Adipose tissue (tissue), 3 donors: ENCODE measurements around the gene CLDN4. TPM values are rescaled to one million over a fixed set of nuclear protein-coding genes. Genes with fewer than 3 reads are reported as not detected.

Experiments used
- polyA plus RNA-seq, 3 donors: library from polyadenylated mRNA; stranded (reverse); fragments of 200-250 nt; gene quantifications; one replicate each; pipeline ENCODE4 v1.2.3, GENCODE V29; 2013
- donor health status: healthy with polysubstance abuse.
- donor health status: Bipolar disorder and iron deficiency.
- donor health status: healthy.

The CLDN4 gene
- polyA plus RNA-seq, 3 donors = 0.34 to 98.3 (median 0.77) TPM

Other genes with a start within 250 kb of the CLDN4 start
- gene MLXIPL, start 206.5 kb upstream of the CLDN4 start, polyA plus RNA-seq = 100 to 1,000 TPM in 2 of 3 donors, 10 to 100 TPM in 1; 44.8 to 258 (median 139) TPM
- gene VPS37D, start 163.2 kb upstream of the CLDN4 start, polyA plus RNA-seq = 1 to 10 TPM; 1.2 to 3.9 (median 1.3) TPM
- gene DNAJC30, start 147.5 kb upstream of the CLDN4 start, polyA plus RNA-seq = 10 to 100 TPM in 1 of 3 donors, 1 to 10 TPM in 2; 5.3 to 12.3 (median 7.4) TPM
- 10 to 100 TPM; 40.7 to 65.8 (median 46.4) TPM for gene BUD23, start 147.4 kb upstream of the CLDN4 start, polyA plus RNA-seq
- gene STX1A, start 111.3 kb upstream of the CLDN4 start, polyA plus RNA-seq = 1 to 10 TPM; 3.8 to 7.5 (median 4.0) TPM
- gene ABHD11, start 92.2 kb upstream of the CLDN4 start, polyA plus RNA-seq = 10 to 100 TPM; 15.0 to 23.7 (median 15.8) TPM
- 10 to 100 TPM in 1 of 3 donors, under 1 TPM in 1, not detected in 1; 0.22 to 96.5 TPM for gene CLDN3, start 60.7 kb upstream of the CLDN4 start, polyA plus RNA-seq
- 1 to 10 TPM in 2 of 3 donors, under 1 TPM in 1; 0.86 to 2.5 (median 2.4) TPM for gene METTL27, start 11.5 kb downstream of the CLDN4 start, polyA plus RNA-seq
- under 1 TPM in 1 of 3 donors, not detected in 2; 0.08 TPM for gene TMEM270, start 30.2 kb downstream of the CLDN4 start, polyA plus RNA-seq
- 100 to 1,000 TPM in 2 of 3 donors, 10 to 100 TPM in 1; 49.6 to 142 (median 126) TPM for gene ELN, start 197.2 kb downstream of the CLDN4 start, polyA plus RNA-seq